Right hindlimb (tissue), 1 donor: ENCODE data around the gene TPX2.
A peak's percentile ranks its signal among the peaks of the same experiment; 100 is the strongest.
"Not testable (repeated sequence)": the region's sequence is repeated elsewhere in the genome, so short reads cannot be mapped to it uniquely, and the experiment has no call there.

Source experiments
- DNase-seq: peaks from one replicate; pipeline ENCODE4 v3.0.0-alpha.2; 2018

The TPX2 gene

GRCh38 chr20:31769681-31770080 lies 30.6 kb downstream of the TPX2 start:
- DNase-seq, result no peak

- DNase-seq, result no peak
Measured at GRCh38 chr20:31770243-31770642, 31.2 kb downstream of the TPX2 start.

GRCh38 chr20:31774408-31774807 lies 35.3 kb downstream of the TPX2 start:
- DNase-seq, result no peak

- DNase-seq, result no peak
Measured at GRCh38 chr20:31780839-31781238, 41.7 kb downstream of the TPX2 start.

- no peak for DNase-seq
Measured at GRCh38 chr20:31781945-31782344, 42.9 kb downstream of the TPX2 start.

GRCh38 chr20:31784354-31785044 lies 45.4 kb downstream of the TPX2 start:
- DNase-seq, result no peak

- no peak for DNase-seq
Measured at GRCh38 chr20:31785089-31785488, 46.0 kb downstream of the TPX2 start.

- no peak for DNase-seq
Measured at GRCh38 chr20:31788578-31788977, 49.5 kb downstream of the TPX2 start.

- DNase-seq, result no peak
Measured at GRCh38 chr20:31790401-31790800, 51.3 kb downstream of the TPX2 start.

- no peak for DNase-seq
Measured at GRCh38 chr20:31797364-31797763, 58.3 kb downstream of the TPX2 start.

- DNase-seq, result no peak
Measured at GRCh38 chr20:31801508-31801907, 62.4 kb downstream of the TPX2 start.

- DNase-seq, result no peak
Measured at GRCh38 chr20:31803552-31804291, 64.6 kb downstream of the TPX2 start.

GRCh38 chr20:31806564-31807355 lies 67.7 kb downstream of the TPX2 start:
- no peak for DNase-seq

GRCh38 chr20:31808481-31808880 lies 69.4 kb downstream of the TPX2 start:
- DNase-seq, result no peak

GRCh38 chr20:31809661-31810060 lies 70.6 kb downstream of the TPX2 start:
- DNase-seq, result no peak

GRCh38 chr20:31811198-31811597 lies 72.1 kb downstream of the TPX2 start:
- no peak for DNase-seq

- peak; percentile 78 for DNase-seq
Measured at GRCh38 chr20:31811796-31812728, 73.0 kb downstream of the TPX2 start.

- DNase-seq, result no peak
Measured at GRCh38 chr20:31813611-31814010, 74.5 kb downstream of the TPX2 start.

- DNase-seq, result not testable (repeated sequence)
Measured at GRCh38 chr20:31814142-31814541, 75.1 kb downstream of the TPX2 start.

- peak; percentile 44 for DNase-seq
Measured at GRCh38 chr20:31815408-31816188, 76.5 kb downstream of the TPX2 start.

- DNase-seq, result no peak
Measured at GRCh38 chr20:31816221-31816620, 77.1 kb downstream of the TPX2 start.

GRCh38 chr20:31817461-31817860 lies 78.4 kb downstream of the TPX2 start:
- no peak for DNase-seq
